ENCODE measurements around the gene EPHA3.

EPHA3 gene

DNA sequence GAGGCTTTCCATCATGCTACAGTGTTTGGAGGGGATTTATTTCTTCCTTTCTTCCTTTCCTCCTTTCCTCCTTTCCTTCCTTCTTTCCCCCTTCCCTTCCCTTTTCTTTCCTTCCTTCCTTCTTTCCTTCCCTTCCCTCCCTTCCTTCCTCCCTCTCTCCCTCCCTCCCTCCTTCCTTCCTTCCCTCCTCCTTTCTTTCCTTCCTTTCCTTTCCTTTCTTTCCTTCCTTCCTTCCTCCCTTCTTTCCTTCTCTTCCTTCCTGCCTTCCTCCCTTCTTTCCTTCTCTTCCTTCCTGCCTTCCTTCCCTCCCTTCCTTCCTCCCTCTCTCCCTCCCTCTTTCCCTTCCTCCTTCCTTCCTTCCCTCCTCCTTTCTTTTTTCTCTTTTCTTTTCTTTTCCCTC is 127.2 kb downstream of the EPHA3 start:
- no peak for DNase-seq

DNA sequence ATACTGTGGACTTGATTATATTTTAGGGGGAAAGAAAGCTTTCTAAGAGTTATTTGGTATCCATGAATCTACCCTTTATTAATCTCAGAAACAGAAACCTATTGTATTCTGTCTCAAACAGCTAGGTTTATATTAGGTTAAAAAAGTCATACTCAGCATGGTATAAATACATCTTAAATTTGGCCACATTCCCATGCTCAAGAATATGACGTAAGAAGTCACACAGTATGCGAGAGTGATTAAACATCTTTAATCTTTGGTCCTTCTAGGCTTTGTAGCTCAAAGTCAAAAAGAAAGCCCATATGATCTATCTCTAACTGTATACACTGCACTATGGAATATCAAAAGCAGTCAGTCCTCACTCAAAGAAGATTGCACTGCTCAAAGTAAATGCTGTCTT is 131.4 kb downstream of the EPHA3 start:
- no peak for DNase-seq

DNA sequence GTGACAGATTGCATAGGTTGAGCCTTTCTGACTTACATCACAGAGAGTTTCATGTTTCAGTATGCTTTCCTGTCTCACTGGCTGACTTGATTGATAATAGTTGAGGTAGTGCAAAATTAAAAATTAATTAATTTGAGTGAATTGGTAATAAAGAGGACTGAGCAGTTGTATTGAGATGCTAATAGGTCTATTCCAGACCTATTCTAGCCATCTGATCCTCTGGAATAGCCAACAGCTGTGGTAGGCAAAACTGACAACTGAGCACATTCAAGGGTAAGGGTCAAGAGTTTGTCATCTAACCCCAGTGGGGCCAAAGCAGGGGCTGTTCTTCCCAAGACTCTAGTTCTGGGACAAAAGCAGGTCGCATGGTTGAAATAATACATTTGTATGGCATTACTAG is 132.4 kb downstream of the EPHA3 start:
- DNase-seq, result no peak

DNA sequence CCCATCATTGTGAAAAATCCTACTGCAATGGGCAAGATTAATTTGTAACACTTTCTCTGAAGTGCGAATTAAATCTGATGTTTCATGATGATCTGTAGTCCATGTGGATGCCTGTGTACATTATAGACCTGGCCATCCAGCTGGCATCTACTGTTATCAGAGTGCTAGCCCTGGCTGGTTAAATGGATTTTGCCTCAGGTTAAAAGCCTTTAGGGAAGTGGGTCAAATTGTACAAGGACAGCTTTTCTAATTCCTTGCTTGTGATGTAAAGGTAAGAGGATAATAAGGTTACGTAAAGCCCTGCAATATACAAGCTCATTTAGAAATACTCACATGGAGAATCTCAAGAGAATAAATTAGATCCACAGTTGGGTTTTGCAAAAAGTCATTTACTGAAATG is 138.2 kb downstream of the EPHA3 start:
- DNase-seq, result no peak

DNA sequence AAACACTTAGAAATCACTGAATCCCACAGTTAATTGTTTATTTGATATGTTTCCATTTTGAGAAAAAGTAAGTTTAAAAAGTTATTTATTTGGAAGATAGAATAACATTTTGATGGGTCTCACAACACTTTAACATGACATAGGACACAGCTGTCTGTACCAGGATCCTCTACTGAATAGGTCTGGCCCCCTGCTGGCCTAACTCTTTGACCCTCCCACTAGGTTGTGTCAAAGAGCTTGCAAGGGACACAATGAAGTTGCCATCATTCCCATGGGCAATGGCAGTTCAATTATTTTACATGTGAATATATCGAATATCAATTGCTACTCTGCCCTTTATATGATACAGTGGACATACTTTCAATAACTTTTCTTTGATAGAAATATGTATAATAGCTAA is 138.9 kb downstream of the EPHA3 start:
- DNase-seq, result no peak

DNA sequence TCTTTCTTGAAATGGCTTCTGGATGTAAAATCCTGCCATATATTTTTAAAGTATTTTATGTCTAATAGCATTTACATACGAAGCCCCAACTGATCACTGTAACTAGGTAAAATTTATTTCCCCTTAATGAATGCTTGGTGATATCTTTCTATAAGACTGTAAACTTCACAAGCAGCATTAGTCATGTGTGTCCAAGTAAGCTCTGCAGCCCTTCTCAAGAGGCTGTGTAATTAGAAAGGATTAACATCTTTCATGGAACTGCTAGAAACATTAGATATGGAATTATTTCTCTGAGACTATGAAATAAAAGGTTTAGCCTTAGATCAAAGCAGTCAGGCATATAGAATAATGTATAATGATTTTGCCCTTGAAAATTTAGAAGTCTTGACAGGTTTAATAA is 143.3 kb downstream of the EPHA3 start:
- no peak for DNase-seq

DNA sequence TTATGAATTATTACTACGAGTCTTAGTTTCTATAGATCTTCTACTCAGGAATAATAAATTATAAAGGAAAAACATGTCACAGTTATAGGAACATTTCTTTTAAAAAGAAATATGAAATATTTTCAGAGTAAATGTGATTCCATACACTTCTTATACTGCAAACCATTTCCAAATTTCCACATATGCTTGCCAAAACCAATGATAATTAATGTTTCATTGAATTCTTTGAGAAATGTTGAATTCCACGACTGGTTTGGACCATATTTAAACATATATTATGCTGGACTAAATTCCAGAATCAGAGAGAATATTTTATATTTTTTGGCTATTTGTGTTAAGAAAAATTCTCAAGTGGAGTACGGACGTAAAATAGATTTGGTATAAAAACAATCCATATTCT is 144.6 kb downstream of the EPHA3 start:
- no peak for DNase-seq

DNA sequence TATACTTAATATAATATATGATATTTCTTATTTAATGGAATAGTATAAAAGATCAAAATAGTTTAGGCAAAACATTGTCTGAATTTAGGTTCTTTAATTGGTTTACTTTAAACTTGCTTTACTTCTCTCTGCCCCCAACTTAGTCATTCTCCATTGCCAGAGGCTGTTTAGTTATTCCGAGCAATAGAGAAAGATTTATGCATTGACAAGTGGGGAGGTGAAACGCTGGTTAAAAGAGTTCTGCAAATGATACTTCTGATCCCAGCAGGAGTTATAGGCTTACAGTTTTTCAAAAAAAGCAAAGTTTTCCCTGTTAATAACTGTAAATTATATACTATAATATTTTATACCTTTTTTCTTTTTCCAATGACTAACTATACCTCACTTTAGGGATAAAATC is 145.4 kb downstream of the EPHA3 start:
- DNase-seq, result no peak

DNA sequence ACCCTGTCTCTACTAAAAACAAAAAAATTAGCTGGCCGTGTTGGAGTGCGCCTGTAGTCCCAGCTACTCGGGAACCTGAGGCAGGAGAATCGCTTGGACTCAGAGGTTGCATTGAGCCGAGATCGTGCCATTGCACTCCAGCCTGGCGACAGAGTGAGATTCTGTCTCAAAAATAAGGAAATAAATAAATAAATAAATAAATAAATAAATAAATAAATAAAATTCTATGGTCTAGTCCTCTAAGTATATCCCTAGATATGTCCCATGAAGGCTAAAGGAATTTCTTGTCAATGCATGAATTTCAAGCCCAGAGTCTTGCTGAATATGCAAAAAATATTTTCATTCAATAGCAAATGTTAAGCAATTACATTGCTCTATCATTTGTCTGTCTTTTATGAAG is 149.0 kb downstream of the EPHA3 start:
- DNase-seq, result no peak

DNA sequence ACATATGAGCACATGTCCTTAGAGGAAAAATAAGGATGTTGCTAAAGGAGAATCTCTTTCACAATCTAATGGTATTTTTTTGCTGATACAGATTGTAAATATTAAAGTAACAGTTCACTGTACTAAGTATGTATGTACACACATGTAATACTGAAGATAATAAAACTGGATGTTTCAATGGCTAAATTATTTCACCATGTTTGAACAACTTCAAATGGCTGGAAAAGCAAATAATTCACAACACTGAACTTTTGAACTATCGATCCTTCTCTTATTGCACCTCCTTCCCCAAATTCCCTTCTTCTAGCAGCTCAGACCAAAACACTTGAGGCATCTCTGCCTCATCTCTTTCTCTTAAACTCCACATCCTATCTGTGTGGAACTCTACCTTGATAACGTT is 149.5 kb downstream of the EPHA3 start:
- DNase-seq, result no peak

DNA sequence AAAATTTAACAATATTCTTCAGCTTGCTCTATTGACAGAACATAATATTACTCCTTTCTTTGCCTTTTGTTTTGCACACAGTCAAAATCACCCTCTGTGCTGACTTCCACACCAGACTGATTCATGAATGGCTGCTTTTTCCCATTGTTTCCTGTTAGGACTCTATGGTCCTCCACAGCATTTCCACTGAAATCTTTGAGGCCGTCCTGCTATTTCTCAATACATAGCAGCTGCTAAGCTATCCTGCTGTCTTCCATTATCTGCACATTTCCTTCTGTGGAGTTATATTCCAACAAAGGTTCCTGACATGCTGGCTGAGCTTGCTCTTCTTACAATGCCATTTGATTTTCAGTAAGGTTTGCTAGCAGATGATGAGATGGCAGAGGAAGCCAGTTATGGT is 153.3 kb downstream of the EPHA3 start:
- DNase-seq, result no peak

DNA sequence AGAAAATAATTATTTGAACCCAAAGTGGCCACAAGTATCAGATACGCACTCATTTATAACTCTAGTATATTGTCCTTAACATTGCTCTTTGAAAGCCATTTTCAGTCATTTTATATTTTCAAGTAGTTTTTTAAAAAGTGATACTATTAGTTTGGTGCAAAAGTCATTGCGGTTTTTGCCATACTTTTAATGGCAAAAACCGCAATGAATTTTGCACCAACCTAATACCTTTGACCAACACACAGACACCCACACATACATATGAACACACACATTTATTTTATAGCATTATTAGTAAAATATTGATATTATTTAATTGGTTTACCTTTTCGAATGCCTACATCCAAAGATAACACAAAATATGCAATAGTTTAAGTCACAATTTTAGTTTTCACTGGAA is 154.3 kb downstream of the EPHA3 start:
- DNase-seq, result no peak

DNA sequence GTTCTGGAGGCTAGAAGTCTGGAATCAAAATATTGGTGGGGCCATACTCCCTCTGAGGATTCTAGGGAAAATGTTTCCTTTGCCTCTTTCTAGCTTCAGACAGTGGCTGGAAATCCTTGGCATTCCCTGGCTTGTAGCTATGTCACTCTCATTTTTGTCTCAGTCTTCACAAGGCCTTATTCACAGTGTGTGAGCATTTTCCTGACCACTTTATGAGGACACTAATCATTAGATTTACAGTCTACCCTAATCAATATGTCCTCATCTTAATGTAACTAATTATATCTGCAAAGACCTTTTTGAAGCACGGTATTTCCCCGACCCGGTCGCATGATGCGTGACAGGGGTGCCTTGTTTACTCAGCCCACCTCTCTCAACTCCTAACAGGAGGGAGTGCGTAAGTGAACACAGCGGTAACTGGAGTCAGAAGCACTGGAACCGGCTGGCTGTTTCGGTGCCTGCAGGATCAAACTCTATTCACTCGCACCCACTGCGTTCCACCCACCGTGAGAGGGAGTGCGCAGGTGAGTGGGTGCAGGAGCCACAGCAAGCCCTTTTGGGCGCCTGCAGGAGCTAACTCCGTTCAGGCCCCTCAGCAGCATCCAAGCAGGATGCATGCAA is 155.0 kb downstream of the EPHA3 start:
- no peak for DNase-seq

DNA sequence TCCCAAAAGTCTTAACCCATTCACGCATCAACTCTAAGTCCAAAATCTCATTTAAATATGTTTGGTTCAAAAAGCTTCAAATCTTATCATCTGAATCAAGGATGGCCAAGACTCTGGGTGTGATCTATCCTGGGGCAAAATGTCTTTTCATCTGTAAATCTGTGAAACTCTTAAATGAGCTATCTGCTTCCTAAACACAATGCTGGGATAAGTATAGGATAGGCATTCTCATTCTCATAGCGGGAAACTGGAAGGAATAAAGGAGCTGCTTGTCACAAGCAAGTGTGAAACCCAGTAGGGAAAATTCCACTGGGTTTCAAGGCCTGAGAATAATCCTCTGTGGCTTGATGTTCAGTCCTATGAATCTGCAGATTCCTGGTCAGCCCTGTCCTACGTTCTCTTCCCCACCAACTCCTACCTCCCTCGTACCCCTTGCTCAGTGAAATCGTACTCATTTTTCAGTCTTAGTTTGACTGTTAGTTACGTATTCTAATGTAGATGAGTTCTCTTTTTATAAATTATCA is 156.7 kb downstream of the EPHA3 start:
- DNase-seq, result no peak

DNA sequence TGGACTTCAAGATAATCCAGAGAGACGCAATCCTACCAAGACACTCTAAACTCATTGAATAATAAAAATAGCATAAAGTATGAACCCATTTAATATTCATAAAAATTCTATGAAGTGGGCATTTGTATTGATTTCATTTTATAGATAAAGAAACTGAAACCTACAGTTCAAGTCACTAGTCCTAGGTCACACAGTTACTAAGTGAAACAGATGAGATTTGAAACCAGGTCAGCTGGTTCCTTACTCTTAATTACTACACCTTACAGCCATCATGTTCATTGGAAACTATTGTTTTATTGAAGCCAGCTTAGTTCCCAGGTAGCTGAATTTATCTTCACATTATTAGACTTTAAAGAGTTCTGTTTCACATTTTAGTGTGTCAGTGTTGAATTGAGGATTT is 158.7 kb downstream of the EPHA3 start:
- DNase-seq, result no peak

DNA sequence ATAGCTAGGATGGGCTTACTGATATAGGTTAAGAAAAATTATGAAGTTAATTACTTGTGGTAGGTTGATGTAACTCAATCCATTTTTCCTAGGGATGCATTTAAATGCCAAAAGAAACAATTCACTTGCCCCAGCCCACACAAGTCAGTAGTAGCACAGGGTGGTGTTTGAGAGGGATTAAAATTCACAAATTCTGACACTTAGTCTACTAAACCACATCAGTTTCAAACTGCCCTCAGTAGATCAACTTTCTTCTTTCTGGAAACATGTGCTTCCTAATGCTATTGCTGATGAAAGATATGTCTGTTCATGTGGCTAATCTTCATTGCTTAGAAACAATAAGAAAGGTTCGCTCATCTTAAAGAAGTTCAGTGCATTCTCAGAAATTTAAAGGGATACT is 160.6 kb downstream of the EPHA3 start:
- no peak for DNase-seq

DNA sequence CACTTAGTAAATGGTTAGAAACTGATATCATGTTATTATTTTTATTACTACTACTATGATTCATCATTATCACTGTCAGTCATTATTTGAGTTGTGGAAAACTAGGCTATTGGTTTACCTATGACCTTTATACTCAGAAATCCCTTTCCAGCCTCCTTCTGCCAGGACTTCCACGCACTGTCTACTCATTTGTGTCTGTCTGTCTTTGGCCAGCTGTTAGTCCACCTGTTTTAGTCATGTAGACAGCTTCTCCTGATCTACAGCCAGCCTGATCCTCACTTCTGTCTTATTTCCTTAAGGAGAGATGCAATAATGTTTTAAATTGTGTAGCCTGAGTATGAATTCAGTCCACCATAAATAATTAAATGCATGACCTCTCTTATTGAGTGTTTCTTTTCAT is 162.8 kb downstream of the EPHA3 start:
- no peak for DNase-seq

DNA sequence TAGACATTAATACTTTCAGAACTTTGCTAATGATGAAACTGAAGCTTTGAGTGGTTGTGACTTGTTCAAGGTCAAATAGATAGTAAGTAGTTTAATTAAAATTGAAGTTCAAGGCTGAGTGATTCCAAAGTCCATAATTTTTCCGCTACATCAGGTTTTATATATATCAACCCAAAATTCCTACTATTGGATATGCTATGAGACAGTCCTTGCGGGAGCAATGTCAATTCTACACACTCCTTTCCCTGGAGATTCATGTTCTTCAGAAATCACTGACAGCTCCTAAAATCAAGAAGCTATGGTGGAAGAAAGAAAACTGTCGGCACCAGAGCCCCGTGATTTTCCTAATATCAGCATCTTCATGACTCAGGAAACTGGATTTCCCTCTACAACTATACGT is 167.6 kb downstream of the EPHA3 start:
- no peak for DNase-seq

DNA sequence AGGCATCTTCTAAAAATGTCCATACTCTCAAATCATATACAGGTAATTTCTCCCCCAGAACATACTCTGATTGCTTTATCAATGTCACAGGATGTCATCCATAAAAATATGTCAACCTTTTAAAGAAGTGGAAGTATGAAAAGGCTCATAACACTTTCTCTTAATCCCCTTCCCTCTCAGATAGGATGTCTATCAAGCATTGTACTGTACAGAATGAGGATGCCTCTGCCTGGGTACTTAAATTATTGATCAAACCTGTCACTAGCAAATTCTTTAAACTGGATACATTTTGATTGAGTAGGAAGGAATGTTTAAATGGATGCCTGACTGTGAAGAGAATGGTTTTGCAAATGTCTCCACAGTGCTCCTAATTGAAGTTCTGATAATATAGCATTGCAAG is 168.7 kb downstream of the EPHA3 start:
- DNase-seq, result no peak

DNA sequence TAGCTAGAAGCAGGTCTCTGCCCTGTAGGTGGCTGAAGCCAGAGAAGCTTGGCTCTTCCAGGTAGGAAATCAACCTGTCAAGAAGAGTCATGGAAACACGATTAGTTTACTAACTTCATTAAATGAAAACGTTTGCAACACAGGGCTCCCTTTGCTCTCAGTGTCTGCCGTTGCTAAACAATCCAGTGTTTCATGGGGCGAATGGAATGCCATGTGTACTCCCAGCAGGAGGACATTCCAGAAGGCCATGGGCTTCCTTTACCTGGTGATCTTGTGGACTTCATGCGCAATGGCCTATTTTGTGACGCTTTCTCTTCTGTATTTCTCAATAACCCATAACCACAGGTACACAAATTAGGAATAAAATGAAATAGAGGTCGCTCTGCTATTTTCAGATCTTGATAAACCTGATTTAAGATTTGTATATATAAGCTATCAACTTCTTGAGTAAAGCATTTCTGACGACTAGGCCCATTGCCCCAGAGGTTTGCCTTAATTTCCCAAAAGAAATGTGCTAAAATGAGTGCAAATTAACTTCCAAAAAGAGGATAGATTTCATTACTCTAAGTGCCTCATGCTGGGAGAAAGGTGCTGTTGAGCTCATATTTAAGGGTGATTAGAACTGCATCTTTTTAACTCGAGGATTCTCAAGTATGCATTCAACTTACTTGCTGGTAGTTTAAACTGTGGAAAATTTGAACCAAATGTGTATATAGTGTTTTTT is 171.0 kb downstream of the EPHA3 start:
- DNase-seq, result no peak

DNA sequence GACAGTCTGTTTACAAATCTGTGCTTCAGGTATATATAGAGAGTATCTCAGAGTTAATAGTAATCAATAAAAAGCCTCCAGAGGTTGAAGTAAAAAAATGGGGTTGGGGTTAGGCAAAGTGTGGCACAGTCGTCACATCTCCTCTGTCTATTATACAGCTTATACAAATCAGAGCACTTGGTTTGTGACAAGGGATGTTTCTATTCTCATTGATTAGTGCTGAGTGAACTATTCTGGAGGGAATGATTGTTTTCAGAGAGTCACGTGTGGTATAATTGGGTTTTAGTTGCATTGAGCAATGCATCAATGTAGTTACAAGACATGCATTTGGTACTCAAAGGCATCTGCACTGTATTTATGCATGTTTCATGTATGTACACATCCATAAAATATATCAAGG is 172.9 kb downstream of the EPHA3 start:
- no peak for DNase-seq

DNA sequence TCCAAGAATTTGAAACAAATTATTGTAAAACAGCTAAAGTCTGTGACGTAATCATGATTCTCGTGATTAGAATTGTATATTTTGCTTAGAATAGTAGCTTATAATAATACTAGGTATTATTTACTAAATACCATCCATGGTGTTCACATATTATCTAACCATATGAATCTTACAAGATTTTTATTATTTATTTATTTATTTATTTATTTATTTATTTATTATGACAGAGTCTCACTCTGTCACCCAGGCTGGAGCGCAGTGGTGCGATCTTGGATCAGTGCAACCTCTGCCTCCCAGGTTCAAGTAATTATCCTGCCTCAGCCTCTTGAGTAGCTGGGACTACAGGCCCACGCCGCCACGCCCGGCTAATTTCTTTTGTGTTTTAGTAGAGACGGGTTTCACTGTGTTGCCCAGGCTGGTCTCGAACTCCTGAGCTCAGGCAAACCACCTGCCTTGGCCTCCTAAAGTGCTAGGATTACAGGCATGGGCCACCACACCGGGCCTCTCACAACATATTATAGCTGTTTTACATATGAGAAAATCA is 173.5 kb downstream of the EPHA3 start:
- DNase-seq, result no peak

DNA sequence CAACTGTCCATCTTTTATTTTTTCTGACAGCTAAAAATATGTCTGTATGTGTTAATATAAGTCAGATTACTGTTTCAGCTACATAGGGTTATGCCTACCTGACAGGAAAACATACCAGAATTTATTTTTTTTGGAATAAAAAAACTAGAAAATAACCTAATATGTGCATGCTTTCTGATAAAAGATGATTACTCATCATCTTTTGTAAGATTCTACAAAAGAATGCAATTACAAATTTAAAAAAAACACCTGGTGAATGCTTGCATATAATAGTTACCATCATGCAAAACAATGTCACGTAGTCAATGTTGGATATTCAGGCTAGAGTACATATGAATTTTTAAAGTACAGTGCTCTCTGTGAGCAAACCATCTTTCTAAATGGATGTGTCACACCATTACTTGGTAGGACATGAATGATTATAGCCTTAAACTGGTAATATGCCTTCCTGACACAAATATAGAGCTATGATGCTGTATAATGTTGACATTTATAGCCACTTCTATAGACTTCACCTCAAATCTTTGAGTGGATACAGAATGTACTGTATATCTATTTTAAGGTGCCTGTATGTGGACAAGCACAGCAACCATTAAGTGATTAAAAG is 180.6 kb downstream of the EPHA3 start:
- DNase-seq, result no peak

DNA sequence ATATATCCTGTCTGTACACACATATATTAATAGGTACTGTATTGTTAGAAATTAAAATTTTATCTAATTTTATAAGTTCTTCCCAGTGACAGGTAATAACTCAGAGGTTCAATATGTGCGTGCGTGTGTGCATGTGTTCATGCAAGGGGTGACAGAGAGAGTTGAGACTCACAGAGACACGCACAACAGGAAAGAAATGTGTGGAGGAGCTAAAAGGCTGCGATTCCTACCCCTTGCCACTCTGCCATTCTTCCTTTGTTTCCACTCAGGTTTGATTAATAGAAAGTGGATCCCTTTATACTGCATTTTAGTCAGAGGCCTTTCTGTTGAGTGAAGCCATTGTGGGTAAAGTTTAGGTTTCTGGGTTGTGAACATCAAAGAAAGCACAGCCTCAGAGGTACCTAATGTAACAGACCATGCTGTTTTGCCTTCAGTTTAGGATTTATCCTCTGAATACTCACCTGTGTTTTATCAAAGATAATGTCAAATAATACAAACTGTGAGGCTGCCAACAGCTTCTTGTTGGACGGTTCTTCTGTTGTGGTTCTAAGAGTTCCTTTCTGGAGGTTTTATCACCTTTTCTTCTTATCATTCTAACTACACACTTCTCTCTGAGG is 182.3 kb downstream of the EPHA3 start:
- no peak for DNase-seq
